Neural progenitor cell (in vitro differentiated cells): ENCODE measurements around the gene NF1. TPM values are rescaled to one million over a fixed set of nuclear protein-coding genes. Genes with fewer than 3 reads are reported as not detected.

ENCODE experiments used
- DNase-seq: peaks from one replicate; pipeline ENCODE4 v3.0.0-alpha.2; 2016; ENCODE audit warnings: low spot score
- H2AFZ ChIP-seq: fragments of 200-600 bp; sonication (generic); replicated peaks from 2 replicates; pipeline ENCODE4 v1.6.1; 2016; ENCODE audit warnings: antibody characterized with exemption
- H3F3A ChIP-seq: fragments of 200-600 bp; sonication (generic); 2 replicates; pipeline ENCODE4 v1.6.1; 2016; ENCODE audit warnings: antibody characterized with exemption, low read depth
- H3K27ac ChIP-seq: fragments of 200-600 bp; sonication (generic); 2 replicates; pipeline ENCODE4 v1.5.1; 2016; ENCODE audit warnings: mild to moderate bottlenecking
- H3K27me3 ChIP-seq: fragments of 200-600 bp; sonication (generic); 2 replicates; pipeline ENCODE4 v1.6.1; 2016; ENCODE audit warnings: mild to moderate bottlenecking, moderate library complexity
- H3K36me3 ChIP-seq: fragments of 200-600 bp; sonication (generic); 2 replicates; pipeline ENCODE4 v1.5.1; 2016
- H3K4me1 ChIP-seq: fragments of 200-600 bp; sonication (generic); 2 replicates; pipeline ENCODE4 v1.6.1; 2016; ENCODE audit warnings: mixed run types
- H3K4me2 ChIP-seq: fragments of 200-600 bp; sonication (generic); 2 replicates; pipeline ENCODE4 v1.6.1; 2016
- H3K4me3 ChIP-seq: fragments of 200-600 bp; sonication (generic); 2 replicates; pipeline ENCODE4 v1.5.1; 2016
- H3K79me2 ChIP-seq: fragments of 200-600 bp; sonication (generic); 2 replicates; pipeline ENCODE4 v1.6.1; 2016; ENCODE audit warnings: low read depth
- H3K9ac ChIP-seq: fragments of 200-600 bp; sonication (generic); 2 replicates; pipeline ENCODE4 v1.6.1; 2016
- H3K9me3 ChIP-seq: fragments of 200-600 bp; sonication (generic); 2 replicates; pipeline ENCODE4 v1.5.1; 2016; ENCODE audit warnings: low read depth
- H4K20me1 ChIP-seq: fragments of 200-600 bp; sonication (generic); 2 replicates; pipeline ENCODE4 v1.6.1; 2016; ENCODE audit warnings: low read depth
- H3K27ac Mint-ChIP-seq: 3 replicates; pipeline ENCODE4 v1.8.0; 2021; ENCODE audit warnings: mixed read lengths
- H3K27me3 Mint-ChIP-seq: 2 replicates; pipeline ENCODE4 v1.8.0; 2022; ENCODE audit warnings: low read depth, mild to moderate bottlenecking, inconsistent platforms, moderate library complexity, mixed read lengths; ENCODE audit not compliant: insufficient read depth
- H3K36me3 Mint-ChIP-seq: 3 replicates; pipeline ENCODE4 v1.8.0; 2021; ENCODE audit warnings: mixed read lengths
- H3K4me1 Mint-ChIP-seq: 3 replicates; pipeline ENCODE4 v1.8.0; 2021; ENCODE audit warnings: mixed read lengths
- H3K4me3 Mint-ChIP-seq: 3 replicates; pipeline ENCODE4 v1.8.0; 2021; ENCODE audit warnings: mild to moderate bottlenecking, moderate library complexity, mixed read lengths
- H3K9me3 Mint-ChIP-seq: 3 replicates; pipeline ENCODE4 v1.8.0; 2020; ENCODE audit warnings: mixed read lengths
- EZH2 ChIP-seq: fragments of 200-600 bp; sonication (generic); IDR thresholded peaks from 2 replicates; pipeline ENCODE4 v1.6.1; 2017; ENCODE audit warnings: antibody characterized with exemption, mild to moderate bottlenecking, moderate library complexity
- EZH2phosphoT487 ChIP-seq: fragments of 200-600 bp; sonication (generic); IDR thresholded peaks from 2 replicates; pipeline ENCODE4 v1.6.1; 2017; ENCODE audit warnings: antibody characterized with exemption
- total RNA-seq: library from RNA; depleted of rRNA; stranded (reverse); fragments of >200 nt; gene quantifications from 2 replicates; pipeline ENCODE4 v1.2.3, GENCODE V29; 2015; ENCODE audit warnings: low replicate concordance
- TF ChIP-seq, protein P1 (sequence below): fragments of 200-600 bp; sonication (generic); IDR thresholded peaks from 2 replicates; pipeline ENCODE4 v1.5.1; 2017; ENCODE audit warnings: antibody characterized with exemption, mild to moderate bottlenecking

NF1 gene
- total RNA-seq, 1 donor from 2014 or later = 54.8 TPM

GRCh38 chr17:31144428-31144827, 49.7 kb downstream of the NF1 start:
- Histone ChIP-seq H3K9ac (no peak overlapping the region), H3K4me1 (peaks cover 36% of the 10 kb centered on the region), H4K20me1 (peaks cover 6% of the 10 kb centered on the region), H3K4me3 (no peak overlapping the region), H3K9me3 (no peaks in the 10 kb centered on the region), H3K27me3 (no peaks in the 10 kb centered on the region), H2AFZ (no peak overlapping the region), H3F3A (peaks cover 9% of the 10 kb centered on the region), H3K79me2 (peaks cover 75% of the 10 kb centered on the region), H3K36me3 (no peaks in the 10 kb centered on the region), H3K4me2 (peak overlapping the region; percentile 16), H3K27ac (peak overlapping the region; percentile 62)
- Mint-ChIP-seq H3K9me3 (peaks cover 8% of the 10 kb centered on the region), H3K36me3 (peaks cover 34% of the 10 kb centered on the region), H3K4me3 (no peak overlapping the region), H3K4me1 (peaks cover 12% of the 10 kb centered on the region), H3K27ac (no peak overlapping the region), H3K27me3 (peaks cover 4% of the 10 kb centered on the region)
- TF ChIP-seq, protein P1, sequence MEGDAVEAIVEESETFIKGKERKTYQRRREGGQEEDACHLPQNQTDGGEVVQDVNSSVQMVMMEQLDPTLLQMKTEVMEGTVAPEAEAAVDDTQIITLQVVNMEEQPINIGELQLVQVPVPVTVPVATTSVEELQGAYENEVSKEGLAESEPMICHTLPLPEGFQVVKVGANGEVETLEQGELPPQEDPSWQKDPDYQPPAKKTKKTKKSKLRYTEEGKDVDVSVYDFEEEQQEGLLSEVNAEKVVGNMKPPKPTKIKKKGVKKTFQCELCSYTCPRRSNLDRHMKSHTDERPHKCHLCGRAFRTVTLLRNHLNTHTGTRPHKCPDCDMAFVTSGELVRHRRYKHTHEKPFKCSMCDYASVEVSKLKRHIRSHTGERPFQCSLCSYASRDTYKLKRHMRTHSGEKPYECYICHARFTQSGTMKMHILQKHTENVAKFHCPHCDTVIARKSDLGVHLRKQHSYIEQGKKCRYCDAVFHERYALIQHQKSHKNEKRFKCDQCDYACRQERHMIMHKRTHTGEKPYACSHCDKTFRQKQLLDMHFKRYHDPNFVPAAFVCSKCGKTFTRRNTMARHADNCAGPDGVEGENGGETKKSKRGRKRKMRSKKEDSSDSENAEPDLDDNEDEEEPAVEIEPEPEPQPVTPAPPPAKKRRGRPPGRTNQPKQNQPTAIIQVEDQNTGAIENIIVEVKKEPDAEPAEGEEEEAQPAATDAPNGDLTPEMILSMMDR = no peak
- no peak for TF ChIP-seq EZH2
- peak; percentile 50 for DNase-seq

DNA sequence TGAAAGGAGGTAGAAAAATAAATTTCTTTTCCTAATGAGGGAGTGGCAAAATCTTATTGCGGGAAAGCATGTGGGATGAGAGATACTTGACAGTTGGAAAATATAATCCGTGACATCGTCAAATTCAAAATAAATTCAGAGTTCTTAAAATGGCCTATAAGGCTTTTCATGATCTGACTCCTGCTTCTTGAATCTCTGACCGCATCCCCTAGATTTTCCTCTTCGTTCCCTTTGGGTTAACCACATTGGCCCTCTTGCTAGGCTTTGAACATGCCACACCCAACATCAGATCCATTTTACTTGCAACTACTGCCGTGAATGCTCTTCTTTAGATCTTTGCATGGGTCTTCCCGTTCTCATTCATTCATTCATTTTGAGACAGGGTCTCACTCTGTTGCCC, 50.1 kb downstream of the NF1 start:
- Mint-ChIP-seq H3K27ac (no peak overlapping the region), H3K27me3 (peaks cover 4% of the 10 kb centered on the region), H3K9me3 (peaks cover 8% of the 10 kb centered on the region), H3K36me3 (peaks cover 34% of the 10 kb centered on the region), H3K4me1 (peaks cover 12% of the 10 kb centered on the region), H3K4me3 (no peak overlapping the region)
- peaks cover 9% of the 10 kb centered on the region for H3F3A ChIP-seq
- H3K4me3 ChIP-seq = no peak overlapping the region
- H3K9me3 ChIP-seq = no peaks in the 10 kb centered on the region
- H3K4me2 ChIP-seq = no peak overlapping the region
- H3K36me3 ChIP-seq = no peaks in the 10 kb centered on the region
- H2AFZ ChIP-seq = no peak overlapping the region
- peaks cover 76% of the 10 kb centered on the region for H3K79me2 ChIP-seq
- H3K27me3 ChIP-seq = no peaks in the 10 kb centered on the region
- DNase-seq = no peak
- no peak overlapping the region for H3K9ac ChIP-seq
- peaks cover 32% of the 10 kb centered on the region for H3K4me1 ChIP-seq
- H3K27ac ChIP-seq = no peak overlapping the region
- TF ChIP-seq EZH2 (no peak), EZH2phosphoT487 (no peak)
- TF ChIP-seq, protein P1 = no peak
- H4K20me1 ChIP-seq = peaks cover 6% of the 10 kb centered on the region

DNA sequence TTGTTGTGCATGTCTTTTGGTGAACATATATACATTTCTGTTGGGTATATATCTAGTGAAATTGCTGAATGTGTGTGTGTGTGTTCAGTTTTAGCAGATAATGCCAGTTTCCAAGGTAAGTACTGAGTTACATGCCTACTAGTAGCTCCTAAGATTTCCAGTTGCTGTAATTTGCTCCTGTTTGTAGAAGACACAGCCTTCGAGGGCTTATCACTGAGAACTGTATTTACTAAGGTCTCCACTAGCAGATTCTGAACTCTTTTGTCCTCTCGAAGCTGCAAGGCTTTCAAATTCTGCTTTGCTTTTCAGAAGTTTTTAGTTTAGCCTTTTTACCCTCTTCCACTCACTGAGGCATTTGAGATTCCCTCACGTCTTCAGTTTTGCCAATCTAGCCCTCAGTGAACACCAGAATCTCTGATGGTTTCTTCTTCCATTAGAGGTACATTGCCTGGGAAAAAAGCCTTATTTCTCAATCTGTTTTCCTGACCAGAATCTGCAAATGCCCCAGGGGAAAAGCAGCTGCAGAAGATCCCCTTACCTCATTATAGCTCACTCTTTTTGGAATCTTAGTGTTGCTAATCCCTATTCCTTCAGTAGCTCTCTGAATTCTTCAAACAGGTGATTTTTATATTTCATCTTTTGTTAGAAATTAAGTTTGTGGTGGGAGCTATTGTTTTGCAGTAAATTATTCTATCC, 52.9 kb downstream of the NF1 start:
- H3K27me3 Mint-ChIP-seq = peaks cover 4% of the 10 kb centered on the region
- H3K9ac ChIP-seq = no peak overlapping the region
- H4K20me1 ChIP-seq = no peaks in the 10 kb centered on the region
- no peak overlapping the region for H3K4me3 Mint-ChIP-seq
- TF ChIP-seq, protein P1 = no peak
- no peak for TF ChIP-seq EZH2phosphoT487
- no peak for TF ChIP-seq EZH2
- no peaks in the 10 kb centered on the region for H3K27me3 ChIP-seq
- H3K4me2 ChIP-seq = peak overlapping the region; percentile 47
- peaks cover 9% of the 10 kb centered on the region for H3F3A ChIP-seq
- peaks cover 31% of the 10 kb centered on the region for H3K36me3 Mint-ChIP-seq
- no peak overlapping the region for H3K4me3 ChIP-seq
- H2AFZ ChIP-seq = no peak overlapping the region
- H3K27ac ChIP-seq = peak overlapping the region; percentile 48
- peaks cover 61% of the 10 kb centered on the region for H3K79me2 ChIP-seq
- no peaks in the 10 kb centered on the region for H3K9me3 ChIP-seq
- H3K9me3 Mint-ChIP-seq = peaks cover 15% of the 10 kb centered on the region
- H3K36me3 ChIP-seq = no peaks in the 10 kb centered on the region
- peak; percentile 32 for DNase-seq
- peaks cover 12% of the 10 kb centered on the region for H3K4me1 Mint-ChIP-seq
- peaks cover 27% of the 10 kb centered on the region for H3K4me1 ChIP-seq
- H3K27ac Mint-ChIP-seq = no peak overlapping the region
